HL-60/S4 treated with phorbol 12-myristate 13-acetate at 8.2 ng/mL for 4 days and 3 days (cell line): Measurements from ENCODE around the gene INPPL1.

ENCODE experiments used
- in situ Hi-C: fragments of 300-500 bp; cut with MboI; formaldehyde crosslinking; loops from 2 replicates; pipeline ENCODE4 v1.15.0; 2022; ENCODE audit warnings: low sequenced_read_pairs

INPPL1 gene

DNA sequence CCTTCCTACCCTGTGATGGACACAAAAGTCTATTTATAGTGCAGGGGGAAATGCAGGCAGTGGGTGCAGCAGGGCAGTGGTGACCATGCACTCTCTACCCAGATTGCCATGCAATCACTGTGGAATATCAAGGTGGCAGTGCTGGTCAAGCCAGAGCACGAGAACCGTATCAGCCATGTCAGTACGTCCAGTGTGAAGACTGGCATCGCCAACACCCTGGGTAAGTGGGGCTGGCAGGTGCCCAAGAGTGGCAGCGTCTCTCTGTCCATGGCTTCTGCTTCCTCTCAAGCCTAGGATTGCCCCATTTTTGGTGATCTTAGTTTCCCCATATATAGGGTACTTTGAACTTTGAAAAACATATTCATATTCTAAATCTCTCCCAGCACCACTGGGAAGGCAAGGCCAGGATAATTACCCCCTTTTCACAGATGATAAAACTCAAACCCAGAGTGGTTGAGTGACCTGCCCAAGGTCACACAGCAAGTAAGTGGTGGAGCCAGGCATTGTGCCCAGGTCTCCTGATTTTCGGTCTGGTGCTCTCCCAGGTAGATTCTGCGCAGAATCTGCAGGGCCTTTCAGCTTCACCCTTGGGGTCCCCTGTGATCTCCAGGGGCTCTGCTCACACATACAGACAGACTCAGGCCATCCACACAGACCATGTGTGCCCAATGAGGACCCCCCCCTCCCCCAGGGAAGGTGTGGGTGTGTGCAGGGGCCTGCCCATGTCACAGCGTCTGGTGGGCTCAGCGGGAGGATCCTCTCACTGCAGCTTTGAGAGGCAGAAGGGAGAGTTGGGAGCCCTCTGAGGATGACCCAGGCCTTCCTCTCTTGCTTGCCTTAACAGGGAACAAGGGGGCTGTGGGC lies 7.1 kb downstream of the INPPL1 start:
- in situ Hi-C loops = no loop called here

DNA sequence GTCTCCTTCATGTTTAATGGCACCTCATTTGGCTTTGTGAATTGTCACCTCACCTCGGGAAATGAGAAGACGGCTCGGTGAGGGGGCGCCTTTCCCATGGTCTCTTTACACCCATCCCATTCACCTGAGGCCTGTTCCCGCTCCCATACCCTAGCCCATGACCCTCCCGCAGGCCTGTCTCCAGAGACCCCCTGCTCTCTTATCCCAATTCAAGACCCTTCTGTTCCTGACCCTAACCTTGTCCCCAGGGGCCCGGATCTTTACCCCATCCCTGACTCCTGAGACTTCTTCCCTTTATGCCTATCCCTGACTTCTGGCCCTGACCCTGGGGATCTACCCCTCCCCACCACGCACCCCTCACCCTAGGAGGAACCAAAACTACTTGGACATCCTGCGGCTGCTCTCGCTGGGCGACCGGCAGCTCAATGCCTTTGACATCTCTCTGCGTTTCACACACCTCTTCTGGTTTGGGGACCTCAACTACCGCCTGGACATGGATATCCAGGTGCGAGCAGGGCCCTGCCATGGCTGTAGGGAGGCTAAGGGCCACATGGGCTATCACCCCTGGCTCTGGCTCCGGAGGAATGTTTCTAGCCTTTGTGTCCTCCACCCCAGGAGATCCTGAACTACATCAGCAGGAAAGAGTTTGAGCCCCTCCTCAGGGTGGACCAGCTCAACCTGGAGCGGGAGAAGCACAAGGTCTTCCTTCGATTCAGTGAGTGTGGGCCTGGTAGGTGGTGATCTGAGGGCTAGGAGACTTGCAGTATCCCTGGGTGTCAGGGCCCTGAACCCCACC lies 7.9 kb downstream of the INPPL1 start:
- in situ Hi-C loops = no loop called here

DNA sequence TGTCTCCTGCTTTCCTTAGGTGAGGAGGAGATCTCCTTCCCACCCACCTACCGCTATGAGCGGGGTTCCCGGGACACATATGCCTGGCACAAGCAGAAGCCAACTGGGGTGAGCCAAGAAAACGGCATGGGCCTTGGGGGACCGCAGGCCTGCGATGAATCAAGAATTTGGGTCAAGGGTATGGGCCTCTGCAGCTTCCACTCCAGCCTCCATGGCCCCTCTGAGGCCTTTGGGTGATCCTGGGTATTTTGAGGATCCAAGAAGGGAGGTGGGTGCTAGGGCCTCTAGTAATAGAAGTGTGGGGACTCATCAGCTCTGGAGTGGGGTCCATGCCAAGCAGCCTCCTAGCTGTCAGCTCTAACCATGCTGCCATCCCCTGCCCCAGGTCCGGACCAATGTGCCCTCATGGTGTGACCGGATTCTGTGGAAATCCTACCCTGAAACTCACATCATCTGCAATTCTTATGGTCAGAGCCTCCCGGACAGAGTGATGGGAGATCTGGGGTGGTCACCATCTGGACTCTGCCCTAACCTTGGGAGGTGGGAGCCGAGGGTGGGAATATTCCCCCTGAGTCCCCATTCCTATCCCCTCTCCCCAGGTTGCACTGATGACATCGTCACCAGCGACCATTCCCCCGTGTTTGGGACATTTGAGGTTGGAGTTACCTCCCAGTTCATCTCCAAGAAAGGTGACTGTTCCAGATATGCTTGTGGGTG lies 8.6 kb downstream of the INPPL1 start:
- in situ Hi-C loops = no loop called here

DNA sequence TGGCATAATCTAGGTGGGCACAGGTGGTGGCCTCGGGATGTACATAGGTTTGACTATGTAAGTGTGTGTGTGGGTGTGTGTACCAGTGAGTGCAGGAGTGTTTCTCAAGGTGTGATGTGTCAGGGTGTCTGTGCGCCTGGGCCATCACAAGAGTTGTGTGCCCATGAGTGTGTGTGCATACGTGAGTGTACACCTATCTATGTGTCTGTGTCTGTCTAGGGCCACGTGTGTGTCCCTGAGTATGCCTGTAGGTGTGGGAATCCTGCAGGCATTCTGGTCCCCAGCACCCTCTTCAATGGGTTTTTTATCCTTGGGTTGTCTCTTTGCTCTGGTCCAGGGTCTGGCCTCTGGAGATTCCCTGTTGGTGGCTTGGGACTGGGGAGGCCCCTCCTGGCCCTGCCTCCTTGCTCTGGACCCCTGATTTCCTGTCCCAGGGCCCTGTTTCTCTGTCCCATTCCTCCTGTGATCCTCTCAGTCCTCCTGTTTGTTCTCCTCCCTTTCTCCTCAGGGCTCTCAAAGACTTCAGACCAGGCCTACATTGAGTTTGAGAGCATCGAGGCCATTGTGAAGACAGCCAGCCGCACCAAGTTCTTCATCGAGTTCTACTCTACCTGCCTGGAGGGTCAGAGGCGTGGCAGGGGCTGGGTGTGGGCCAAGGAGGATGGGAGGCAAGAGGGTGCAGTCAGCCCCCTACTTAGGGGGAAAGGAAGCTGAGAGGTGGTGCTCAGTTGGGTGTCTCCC lies 9.4 kb downstream of the INPPL1 start:
- in situ Hi-C loops = no loop called here

DNA sequence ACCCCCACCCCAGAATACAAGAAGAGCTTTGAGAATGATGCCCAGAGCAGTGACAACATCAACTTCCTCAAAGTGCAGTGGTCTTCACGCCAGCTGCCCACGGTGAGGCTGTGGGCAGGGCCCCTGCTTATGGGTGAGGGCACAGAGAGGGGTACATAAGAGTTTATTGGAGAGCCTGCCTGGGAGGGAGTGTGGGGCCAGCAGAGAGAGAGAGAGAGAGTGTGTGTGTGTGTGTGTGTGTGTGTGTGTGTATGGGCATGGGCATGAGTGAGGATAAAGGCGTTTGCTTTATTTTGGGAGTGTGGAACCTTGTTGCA lies 9.9 kb downstream of the INPPL1 start:
- in situ Hi-C loops = no loop called here

DNA sequence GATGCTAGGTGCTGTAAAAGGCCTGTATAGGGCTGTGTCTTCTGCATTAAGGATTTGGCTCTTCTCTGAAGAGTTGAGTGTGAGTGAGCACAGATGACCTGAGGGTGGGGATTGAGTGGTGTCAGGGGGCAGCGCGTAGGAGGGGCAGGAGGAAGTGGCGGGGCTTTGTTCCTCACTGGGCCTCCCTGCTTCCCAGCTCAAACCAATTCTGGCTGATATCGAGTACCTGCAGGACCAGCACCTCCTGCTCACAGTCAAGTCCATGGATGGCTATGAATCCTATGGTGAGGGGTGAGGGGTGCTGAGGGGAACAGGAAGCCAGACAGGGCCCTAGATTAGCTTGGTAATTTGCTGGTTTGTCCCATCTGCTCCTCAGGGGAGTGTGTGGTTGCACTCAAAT lies 10.4 kb downstream of the INPPL1 start:
- in situ Hi-C loops = no loop called here

DNA sequence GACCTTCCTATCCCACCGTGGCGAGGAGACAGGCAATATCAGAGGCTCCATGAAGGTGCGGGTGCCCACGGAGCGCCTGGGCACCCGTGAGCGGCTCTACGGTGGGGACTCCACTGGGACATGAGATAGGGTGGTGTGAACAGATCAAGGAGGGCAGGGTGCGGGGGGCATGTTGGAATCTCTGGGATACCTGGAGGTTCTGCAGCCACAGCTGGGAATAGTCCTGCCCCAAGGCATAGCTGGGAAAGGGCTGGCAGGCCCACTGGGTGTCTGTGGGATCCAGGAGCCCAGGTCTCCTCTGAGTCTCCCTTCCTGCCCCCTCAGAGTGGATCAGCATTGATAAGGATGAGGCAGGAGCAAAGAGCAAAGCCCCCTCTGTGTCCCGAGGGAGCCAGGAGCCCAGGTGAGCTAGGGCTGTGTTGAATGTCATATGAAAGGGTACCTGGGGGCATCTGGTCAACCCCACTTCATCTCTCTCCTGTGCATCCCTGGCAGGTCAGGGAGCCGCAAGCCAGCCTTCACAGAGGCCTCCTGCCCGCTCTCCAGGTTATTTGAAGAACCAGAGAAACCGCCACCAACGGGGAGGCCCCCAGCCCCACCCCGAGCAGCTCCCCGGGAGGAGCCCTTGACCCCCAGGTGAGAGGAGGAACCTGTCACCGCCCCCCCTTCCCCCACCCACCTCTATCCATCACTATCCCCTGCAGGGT lies 10.9 kb downstream of the INPPL1 start:
- in situ Hi-C loops = no loop called here

DNA sequence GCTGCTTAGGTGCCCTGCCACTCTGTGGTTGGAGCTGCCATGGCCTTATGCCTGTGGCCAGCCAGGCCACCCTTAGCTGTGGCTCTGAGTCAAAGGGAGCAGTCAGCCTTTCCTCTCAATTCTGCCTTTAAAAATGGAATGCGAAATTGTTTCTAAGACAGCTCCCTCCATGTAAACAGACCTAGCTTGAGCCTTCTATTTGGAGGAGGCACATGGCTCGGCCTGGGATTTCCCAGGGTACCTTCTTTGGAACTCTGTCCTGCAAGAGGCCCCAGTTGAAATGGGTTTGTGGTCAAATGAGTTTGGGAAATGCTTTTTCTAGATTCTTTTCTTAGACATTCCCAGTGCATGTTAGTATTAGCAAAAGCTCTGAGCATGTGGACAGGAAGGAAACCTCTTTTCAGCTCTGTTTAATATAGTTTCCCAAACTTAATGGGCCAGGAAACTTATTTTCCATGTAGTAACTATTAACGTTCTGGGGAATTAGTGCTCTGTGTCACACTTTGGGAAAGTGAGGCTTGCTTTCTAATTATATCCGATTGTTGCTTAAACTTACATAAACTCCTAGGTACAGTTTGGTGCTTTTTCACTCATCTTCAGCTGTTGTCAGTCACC lies 11.6 kb downstream of the INPPL1 start:
- in situ Hi-C loops = no loop called here

DNA sequence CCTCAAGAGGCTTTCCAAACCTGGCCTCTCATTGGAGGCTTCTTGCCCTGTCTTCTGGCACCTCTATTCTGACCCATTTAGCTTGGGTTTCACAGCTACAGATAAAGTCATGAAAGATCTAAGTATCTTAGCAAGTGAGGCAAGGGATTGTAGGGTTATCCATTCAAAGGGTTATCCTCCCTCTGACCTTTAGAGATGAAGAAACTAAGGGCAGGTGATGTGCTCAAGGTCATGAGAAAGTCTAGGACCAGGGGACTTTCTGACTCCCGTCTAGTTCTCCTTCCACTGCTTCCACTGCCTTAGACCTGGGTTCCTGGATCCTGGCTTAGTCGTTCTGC lies 12.2 kb downstream of the INPPL1 start:
- in situ Hi-C loops = no loop called here

DNA sequence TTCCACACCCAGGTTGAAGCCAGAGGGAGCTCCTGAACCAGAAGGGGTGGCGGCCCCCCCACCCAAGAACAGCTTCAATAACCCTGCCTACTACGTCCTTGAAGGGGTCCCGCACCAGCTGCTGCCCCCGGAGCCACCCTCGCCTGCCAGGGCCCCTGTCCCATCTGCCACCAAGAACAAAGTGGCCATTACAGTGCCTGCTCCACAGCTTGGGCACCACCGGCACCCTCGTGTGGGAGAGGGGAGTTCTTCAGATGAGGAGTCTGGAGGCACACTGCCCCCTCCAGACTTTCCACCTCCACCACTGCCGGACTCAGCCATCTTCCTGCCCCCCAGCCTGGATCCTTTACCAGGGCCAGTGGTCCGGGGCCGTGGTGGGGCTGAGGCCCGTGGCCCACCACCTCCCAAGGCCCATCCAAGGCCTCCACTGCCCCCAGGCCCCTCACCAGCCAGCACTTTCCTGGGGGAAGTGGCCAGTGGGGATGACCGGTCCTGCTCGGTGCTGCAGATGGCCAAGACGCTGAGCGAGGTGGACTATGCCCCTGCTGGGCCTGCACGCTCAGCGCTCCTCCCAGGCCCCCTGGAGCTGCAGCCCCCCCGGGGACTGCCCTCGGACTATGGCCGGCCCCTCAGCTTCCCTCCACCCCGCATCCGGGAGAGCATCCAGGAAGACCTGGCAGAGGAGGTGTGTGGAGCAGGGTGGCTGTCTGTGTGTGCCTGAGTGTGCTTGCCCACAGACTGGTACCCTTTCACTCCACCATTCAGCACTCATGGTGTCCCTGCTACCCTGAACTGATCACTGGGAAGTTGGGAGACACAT lies 12.8 kb downstream of the INPPL1 start:
- in situ Hi-C loops = no loop called here

DNA sequence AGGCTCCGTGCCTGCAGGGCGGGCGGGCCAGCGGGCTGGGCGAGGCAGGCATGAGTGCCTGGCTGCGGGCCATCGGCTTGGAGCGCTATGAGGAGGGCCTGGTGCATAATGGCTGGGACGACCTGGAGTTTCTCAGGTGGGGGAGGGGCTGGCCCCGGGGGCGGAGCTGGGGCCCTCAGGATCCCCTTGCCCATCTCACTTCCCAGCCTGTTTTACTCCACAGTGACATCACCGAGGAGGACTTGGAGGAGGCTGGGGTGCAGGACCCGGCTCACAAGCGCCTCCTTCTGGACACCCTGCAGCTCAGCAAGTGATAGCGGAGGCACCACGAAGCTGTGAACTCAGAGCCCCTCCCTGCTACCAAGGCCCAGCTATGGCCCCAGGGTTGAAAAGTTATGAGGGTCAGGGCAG lies 13.5 kb downstream of the INPPL1 start:
- in situ Hi-C loops = no loop called here

DNA sequence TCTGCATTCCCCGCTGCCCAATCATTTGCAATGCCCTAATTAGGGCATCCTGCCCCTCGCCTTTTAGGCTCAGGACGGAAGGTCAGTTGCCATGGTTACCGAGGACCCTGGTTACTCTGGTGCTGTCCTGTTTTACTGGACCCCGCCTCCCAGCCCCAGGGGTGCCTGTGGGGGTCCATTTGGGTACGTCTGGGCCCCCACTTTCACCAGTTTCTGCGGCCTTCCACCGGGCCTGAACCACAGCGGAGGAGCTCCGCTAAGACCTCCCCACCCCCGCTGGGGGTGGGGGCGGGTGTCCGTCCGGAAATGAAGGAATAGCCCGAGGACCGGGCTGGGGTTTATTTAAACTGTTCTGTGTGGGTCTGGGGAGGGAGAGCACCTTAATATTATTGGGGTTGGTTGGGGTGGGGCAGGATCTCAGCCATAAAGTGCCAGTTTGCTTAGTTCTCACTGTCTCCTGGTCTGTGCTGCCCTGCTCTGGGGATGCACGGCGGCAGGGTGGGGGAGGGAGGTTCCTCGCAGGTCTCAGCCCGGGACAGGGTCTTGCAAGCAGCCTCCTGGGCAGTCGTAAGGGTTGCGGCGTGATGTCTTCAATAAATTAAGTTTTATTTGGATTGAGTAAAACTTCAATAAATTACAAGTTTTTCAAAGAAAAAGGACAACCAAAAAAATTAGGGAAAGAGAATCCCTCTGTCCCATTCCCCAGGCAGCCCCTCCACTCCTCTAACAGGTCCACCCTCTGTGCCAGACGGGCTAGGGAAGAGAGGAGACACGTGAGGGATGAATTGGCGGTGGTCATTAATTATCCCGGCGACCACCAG lies 14.1 kb downstream of the INPPL1 start:
- in situ Hi-C loops = no loop called here

DNA sequence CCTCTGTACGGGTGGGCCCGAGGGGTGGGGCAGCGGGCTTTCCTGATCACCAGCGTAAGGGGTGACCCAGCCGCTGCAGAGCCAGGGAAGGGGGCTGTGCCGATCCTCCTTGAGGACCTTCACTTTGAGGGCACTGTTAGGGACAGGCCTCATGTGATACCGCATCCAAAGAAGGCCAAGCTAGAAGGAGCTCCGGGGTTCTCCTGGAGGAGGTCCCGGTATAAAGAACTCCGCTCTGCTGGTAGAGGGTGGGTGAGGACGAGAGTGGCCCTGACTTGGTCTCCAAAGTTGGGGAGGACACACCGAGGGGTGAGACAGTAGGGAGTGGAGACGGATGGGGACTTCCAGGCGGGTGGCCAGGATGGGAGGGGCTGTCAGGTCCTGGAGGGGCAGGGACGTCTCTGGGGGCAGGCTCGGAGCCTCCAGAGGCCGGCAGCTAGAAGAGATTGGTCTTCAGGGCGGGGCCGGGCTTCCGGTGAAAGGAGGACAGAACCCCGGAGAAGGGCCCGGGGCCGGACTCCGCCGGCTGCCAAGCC lies 14.8 kb downstream of the INPPL1 start:
- in situ Hi-C loops = no loop called here

DNA sequence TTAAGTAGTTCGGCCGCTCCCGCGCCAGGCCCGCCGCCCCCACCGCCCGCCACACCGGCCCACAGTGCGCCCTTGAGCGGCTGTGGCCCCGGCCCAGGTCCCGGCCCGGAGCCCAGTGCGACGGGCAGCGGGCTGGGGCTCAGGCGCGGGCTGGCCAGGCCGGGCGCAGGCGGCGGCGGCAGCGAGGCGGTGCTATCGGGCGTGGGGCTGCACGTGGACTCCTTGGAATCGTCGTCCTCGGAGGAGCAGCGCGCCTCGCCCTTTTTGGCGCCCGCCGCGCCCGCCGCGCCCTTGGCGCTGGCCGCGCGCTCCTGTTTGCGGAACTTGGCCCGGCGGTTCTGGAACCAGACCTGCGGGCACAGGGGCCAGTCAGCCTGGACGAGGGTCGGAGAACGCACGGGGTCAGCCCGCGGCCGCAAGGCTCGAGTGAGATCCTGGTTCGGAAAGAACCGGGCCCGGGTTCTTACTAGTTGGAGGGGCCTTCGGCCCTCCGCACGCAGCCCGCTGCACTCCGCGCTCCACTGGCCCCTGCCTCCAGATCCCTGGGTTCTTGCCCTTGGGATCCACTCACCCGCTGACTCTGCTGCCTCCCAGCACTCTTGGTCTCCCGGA lies 15.4 kb downstream of the INPPL1 start:
- in situ Hi-C loops = no loop called here

DNA sequence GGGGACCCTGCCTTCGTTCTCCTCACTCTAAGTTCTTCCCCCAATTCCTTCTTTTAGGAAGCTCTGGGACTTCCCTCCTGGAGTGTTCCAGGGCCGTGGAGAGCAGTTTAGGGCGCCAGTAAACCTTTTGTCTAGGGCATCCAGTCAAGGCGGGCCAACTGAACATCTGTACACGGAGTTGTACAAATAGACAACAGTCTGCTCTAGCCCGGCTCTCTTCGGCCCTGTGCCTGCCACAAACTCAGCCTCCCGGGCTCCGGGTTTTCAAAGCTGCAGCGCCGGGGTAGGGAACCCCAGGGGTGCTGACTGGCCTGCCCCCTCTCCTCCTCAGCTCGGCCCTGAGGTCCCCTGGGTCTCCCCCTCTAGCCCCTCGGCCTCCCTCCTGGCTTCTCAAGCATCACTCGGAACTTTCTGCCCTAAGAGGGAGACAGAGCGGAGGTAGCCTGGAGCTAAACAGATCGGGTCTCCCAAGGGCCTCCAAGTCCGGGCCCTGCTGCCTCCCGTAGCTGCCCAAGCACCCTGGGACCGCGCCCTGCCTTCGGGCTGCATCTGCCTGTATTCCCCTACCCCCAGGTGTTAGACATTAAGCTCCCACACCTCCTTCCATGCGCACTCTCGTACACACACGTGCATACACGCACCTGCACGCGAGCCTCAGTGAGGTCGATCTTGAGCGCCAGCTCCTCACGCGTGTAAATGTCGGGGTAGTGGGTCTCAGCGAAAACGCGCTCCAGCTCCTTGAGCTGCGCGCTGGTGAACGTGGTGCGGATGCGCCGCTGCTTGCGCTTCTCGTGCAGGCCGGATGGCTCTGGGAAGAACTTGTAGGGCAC lies 16.1 kb downstream of the INPPL1 start:
- in situ Hi-C loops = no loop called here

DNA sequence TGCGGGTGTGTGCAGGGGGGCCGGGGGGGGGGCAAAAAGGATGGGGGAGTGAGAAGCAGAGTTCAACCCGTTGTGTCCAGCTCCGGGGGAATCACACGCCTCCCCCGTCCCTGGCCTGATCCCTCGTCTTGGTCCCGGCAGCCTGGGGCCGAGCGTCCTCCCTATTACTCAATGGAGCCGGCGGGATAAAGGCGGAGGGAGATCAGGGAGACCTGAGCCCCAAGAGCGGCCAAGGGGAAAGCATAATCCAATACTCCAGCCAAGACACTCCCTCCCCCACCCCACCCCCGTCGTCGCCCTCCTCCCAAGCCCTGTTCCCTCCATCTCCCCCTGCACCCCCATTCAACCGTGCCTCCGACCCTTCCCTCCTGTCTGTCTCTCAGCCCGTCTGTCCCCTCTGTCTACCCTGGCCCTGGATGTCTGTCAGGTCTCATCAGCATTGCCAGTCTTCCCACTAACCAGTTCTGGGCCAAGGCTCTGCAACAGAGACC lies 16.8 kb downstream of the INPPL1 start:
- in situ Hi-C loops = no loop called here

DNA sequence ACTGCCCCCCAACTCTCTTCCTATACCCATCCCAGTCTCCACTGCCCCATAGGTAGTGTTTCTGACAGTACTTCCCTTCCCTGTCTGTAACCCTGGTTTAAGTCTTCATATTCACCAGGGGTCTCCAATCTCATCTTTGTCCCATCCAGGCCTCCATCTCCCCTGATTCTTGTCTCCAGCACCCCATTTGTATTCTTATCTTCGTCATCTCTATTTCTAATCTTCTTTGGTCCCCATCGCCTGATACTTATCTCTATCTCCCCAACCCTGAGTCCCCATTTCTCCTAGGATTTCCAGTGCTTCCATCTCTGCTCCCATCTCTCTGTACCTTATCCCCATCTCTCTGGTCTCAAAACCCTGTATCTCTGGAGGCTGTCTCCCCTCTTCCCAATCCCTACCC lies 17.6 kb downstream of the INPPL1 start:
- in situ Hi-C loops = no loop called here
